GM10847 (cell line): ENCODE data around the gene POLR1E.

Experiments
- POLR2A ChIP-seq: IDR thresholded peaks from 2 replicates; pipeline ENCODE4 v1.6.1; 2011; ENCODE audit not compliant: insufficient read length; ENCODE audit errors: extremely low read depth

POLR1E gene

GRCh38 chr9:37514999-37515398 is 29.3 kb downstream of the POLR1E start:
- no peak for TF ChIP-seq POLR2A

- no peak for TF ChIP-seq POLR2A
Measured at GRCh38 chr9:37515620-37516258, 30.0 kb downstream of the POLR1E start.

GRCh38 chr9:37517923-37518322 is 32.2 kb downstream of the POLR1E start:
- TF ChIP-seq POLR2A = no peak

- TF ChIP-seq POLR2A = no peak
Measured at GRCh38 chr9:37520641-37521040, 34.9 kb downstream of the POLR1E start.

- no peak for TF ChIP-seq POLR2A
Measured at GRCh38 chr9:37521111-37521510, 35.4 kb downstream of the POLR1E start.

- no peak for TF ChIP-seq POLR2A
Measured at GRCh38 chr9:37522971-37523370, 37.2 kb downstream of the POLR1E start.

- no peak for TF ChIP-seq POLR2A
Measured at GRCh38 chr9:37523916-37524315, 38.2 kb downstream of the POLR1E start.

GRCh38 chr9:37528652-37529471 is 43.1 kb downstream of the POLR1E start:
- no peak for TF ChIP-seq POLR2A

GRCh38 chr9:37531699-37532098 is 46.0 kb downstream of the POLR1E start:
- no peak for TF ChIP-seq POLR2A

- TF ChIP-seq POLR2A = no peak
Measured at GRCh38 chr9:37534412-37534811, 48.7 kb downstream of the POLR1E start.

- no peak for TF ChIP-seq POLR2A
Measured at GRCh38 chr9:37534901-37535300, 49.2 kb downstream of the POLR1E start.

- TF ChIP-seq POLR2A = no peak
Measured at GRCh38 chr9:37538099-37538498, 52.4 kb downstream of the POLR1E start.

- TF ChIP-seq POLR2A = no peak
Measured at GRCh38 chr9:37539634-37540033, 53.9 kb downstream of the POLR1E start.

GRCh38 chr9:37540634-37541033 is 54.9 kb downstream of the POLR1E start:
- TF ChIP-seq POLR2A = no peak

- TF ChIP-seq POLR2A = no peak
Measured at GRCh38 chr9:37541465-37541864, 55.7 kb downstream of the POLR1E start.

- no peak for TF ChIP-seq POLR2A
Measured at GRCh38 chr9:37542488-37542887, 56.7 kb downstream of the POLR1E start.

GRCh38 chr9:37542895-37543294 is 57.1 kb downstream of the POLR1E start:
- no peak for TF ChIP-seq POLR2A
